IPS-18c (cell line): ENCODE data around the gene MAPKBP1.

ENCODE experiments used
- H3K4me3 ChIP-seq: 2 replicates; pipeline ENCODE4 v1.7.0; 2013; ENCODE audit warnings: low read depth, mild to moderate bottlenecking, low read length, moderate library complexity; ENCODE audit not compliant: insufficient read depth
- H3K9me3 ChIP-seq: one replicate; pipeline ENCODE4 v1.6.1; 2013; ENCODE audit warnings: mild to moderate bottlenecking, low read length, moderate library complexity; ENCODE audit not compliant: control insufficient read depth, insufficient read depth

Gene MAPKBP1

DNA sequence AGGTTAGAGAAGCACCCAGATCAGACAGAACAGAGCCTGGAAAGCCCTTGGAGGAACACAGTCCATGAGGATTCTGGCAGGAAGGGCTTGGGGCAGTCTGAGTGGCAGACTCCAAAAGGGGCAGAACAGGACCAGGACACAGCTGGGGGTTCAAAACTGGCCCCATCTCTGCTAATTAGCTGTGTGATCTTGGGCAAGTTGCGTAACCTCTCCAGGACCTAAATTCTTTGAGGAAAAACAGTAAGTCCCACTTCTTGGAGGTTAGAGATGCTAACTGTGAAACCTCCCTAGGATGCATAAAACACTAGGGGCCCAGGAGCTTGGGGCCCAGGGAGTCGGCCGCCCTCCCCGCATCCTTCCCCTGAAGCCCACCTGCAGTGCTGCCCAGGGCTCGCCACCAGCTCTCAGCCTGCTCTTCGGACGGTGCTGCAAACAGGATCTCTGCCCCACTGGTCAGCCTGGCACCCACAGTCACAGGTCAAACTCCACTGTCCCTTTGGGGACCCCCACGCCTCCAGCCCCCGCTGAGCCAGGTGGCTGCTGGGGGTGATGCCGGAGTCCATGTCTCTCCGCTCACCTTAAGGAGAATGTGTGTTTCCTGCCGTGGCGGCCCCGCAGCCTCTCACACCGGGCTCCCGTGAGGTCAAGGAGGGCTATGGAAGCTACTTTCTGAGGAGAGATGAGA lies 76.3 kb downstream of the MAPKBP1 start:
- Histone ChIP-seq H3K4me3 (no peak overlapping the region), H3K9me3 (peaks cover 2% of the 10 kb centered on the region)

DNA sequence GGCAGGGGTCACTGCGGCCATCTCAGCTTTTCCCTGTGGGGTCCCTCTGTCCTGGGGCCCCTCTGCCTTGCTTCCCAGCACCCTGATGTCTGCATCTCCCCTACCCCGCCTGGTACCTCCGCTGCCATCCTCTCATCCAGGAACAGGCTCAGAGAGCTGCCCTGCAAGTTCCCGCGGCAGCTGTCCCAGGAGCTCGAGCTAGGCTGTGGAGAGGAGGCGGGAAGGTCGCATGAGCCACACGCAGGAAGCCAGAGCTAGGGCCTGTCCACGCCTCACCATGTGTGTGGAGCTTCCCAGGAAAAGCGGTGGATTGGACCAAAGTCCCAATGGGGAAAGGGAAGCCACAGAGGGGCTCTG lies 76.9 kb downstream of the MAPKBP1 start:
- Histone ChIP-seq H3K9me3 (peaks cover 2% of the 10 kb centered on the region), H3K4me3 (no peak overlapping the region)

- peaks cover 2% of the 10 kb centered on the region for H3K9me3 ChIP-seq
Measured at GRCh38 chr15:41851755-41852370, 77.6 kb downstream of the MAPKBP1 start.

GRCh38 chr15:41852736-41853590 lies 78.7 kb downstream of the MAPKBP1 start:
- Histone ChIP-seq H3K9me3 (peaks cover 2% of the 10 kb centered on the region), H3K4me3 (no peak overlapping the region)

More at GRCh38 chr15:41851755-41852370, 77.6 kb downstream of the MAPKBP1 start:
- H3K4me3 ChIP-seq = no peak overlapping the region

DNA sequence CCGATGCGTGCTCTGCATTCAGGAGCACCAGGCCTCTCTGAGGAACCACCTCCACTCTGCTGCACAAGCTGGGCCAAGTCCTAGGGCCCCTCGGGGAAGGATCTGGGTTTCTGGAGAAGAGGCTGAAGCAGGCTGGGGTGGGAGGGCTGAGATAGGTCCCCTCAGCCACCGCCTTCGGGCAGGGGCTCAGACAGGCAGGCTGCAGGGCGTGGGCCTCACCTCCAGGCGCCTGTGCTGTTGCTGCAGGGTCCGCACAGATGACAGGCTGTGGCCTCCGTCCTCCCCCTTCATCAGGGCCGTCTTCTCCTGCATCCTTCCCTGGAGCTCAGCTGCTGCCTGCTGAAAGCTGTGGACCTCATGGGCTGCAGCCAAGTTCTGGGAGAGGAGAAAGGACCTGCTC lies 79.5 kb downstream of the MAPKBP1 start:
- Histone ChIP-seq H3K9me3 (peaks cover 2% of the 10 kb centered on the region), H3K4me3 (no peak overlapping the region)

- H3K9me3 ChIP-seq = peaks cover 2% of the 10 kb centered on the region
- H3K4me3 ChIP-seq = no peak overlapping the region
Measured at GRCh38 chr15:41854443-41854842, 80.2 kb downstream of the MAPKBP1 start.

DNA sequence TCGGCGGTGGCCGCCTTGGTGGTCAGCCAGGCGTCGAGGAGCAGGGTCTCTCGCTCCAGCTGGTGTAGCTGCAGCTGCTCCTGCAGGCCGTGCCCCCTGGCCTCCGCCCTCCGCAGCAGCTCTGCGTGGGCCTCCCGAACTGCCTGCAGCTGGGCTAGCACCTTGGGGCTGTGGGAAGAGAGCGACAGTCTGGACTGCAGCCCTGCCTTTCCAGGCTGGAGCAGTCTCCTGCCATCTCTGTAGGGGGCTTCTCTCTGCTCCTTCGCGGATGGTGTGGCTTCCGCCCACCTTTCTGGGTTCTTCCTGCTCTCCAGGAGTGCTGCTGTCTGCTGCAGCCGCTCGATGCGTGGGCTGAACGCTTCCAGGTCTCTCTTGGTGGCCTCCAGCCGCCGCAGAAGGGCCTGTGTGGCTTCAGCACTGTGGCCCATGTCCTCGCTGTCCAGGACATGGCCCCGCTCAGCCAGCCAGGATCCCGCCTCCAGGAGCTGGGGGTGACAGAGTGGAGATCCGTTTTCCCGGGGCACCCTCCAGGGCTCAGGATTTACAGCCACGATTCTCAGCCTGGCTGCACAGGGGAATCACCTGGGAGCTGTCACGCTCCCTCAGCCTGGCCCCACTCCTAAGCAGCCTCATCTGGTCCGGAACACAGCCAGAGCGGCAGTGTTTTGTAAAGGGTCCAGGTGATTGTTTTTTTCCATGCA lies 81.1 kb downstream of the MAPKBP1 start:
- peaks cover 2% of the 10 kb centered on the region for H3K9me3 ChIP-seq
- no peak overlapping the region for H3K4me3 ChIP-seq

DNA sequence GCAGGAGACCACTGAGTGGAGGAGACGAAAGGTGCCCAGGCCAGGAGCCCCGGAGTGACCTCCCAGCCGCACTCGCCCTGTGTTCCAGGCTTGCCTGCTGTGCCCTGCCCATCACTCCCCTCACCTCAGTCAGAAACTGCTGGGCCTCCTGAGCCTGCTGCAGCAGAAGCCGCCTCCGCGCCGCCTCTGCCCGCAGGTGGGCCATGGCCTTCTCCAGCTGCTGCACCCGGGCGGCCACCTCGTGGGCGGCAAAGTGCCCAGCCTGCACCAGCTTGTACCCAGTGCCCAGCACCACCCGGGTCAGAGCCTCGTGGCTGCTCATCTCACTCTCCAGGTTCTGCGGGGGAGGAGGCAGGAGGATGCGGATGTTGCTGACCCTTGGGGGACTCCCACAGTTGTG lies 82.0 kb downstream of the MAPKBP1 start:
- peaks cover 2% of the 10 kb centered on the region for H3K9me3 ChIP-seq
- no peak overlapping the region for H3K4me3 ChIP-seq

DNA sequence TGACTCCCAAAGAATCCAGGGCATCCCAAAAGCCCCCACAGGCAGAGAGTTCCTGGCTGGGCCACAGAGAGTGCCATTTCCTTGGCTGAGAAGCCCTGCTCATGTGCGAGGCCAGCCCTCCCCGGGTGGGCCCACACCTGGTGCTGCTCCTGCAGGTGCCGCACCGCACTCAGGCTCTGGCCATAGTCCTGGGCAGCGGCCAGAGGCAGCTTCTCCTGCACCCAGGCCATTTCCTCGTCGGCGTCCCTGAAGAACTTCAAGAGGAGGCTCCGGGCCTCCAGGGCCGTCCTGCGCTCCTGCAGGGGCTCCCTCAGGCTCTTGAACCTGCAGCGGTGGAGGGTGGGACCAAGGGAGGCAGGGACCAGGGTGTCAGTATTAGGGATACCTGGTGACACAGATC lies 82.4 kb downstream of the MAPKBP1 start:
- peaks cover 2% of the 10 kb centered on the region for H3K9me3 ChIP-seq
- H3K4me3 ChIP-seq = no peak overlapping the region

DNA sequence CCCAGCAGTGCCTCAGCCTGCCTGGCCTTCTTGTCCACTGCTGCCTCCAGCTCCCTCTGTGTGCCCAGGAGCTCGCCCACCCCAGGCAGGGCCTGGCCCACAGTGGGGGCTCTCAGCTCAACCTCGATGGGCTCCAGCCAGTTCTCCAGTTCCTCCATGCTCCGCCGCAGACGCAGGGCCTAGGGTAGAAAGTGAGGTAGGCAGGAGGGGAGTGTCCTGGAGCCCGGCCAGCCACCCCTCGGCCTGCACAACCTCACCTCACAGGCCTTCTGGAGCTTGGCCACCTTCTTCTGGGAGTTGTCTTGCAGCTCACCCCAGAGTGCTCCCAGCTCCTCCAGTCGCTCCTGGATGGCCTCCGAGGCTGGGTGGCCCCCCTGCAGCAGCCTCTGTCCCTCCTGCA lies 83.0 kb downstream of the MAPKBP1 start:
- Histone ChIP-seq H3K4me3 (no peak overlapping the region), H3K9me3 (peaks cover 2% of the 10 kb centered on the region)

DNA sequence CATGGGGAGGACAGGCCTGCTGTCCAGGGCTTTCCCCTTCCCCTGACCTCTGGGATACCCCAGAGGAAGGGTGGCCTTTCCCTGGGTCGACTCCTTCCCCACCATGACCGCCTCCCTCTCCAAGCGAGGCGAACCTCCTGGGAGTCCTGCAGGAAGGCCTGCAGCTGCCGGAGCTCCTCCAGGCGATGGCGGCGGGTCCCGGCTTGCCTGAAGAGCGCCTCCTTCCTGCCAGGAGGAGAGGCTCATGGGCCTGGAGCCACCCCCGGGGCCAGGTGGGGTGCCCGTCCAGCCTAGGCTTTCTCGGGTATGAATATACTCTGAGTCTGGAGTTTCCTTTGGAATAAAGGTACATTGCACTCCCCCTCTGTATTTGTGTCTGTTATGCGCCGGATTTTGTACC lies 84.5 kb downstream of the MAPKBP1 start:
- H3K9me3 ChIP-seq = peaks cover 2% of the 10 kb centered on the region
- H3K4me3 ChIP-seq = no peak overlapping the region

DNA sequence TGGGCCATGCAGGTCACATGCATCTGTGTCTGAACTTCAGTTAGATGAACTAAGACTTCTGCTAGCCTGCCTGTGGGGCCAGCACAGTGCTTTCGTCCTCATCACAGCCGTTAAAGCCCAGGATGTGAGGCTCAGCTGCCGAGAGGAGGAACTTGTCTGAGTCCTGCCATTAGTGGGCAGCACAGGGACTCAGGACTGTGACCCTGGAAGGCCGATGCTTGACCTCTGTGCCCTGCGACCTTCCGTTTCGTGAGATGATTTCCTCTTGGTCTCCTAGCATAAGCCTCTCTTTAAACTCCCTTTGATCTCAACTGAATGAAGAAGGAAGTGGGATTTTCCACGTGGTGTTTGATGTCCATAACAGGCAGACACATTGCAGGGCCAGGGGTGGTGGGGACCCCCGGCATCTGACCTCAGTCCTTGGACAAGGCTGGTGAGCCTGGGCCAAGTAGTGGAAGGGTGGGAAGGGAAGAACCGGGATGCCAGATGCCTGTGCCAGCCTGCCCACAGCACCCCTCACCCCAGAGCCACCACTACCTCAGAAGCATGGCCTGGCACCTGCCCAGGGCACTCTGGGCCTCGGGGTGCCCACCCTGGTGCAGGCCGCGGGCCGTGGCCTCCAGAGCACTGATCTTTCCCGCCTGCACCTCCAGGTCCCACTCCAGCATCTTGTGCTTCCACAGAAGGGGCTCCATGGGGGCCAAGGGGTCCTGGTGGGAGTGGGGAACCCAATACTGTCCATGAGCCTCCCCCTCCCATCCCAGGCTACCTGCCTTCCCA lies 86.0 kb downstream of the MAPKBP1 start:
- Histone ChIP-seq H3K9me3 (peaks cover 1% of the 10 kb centered on the region), H3K4me3 (no peak overlapping the region)

GRCh38 chr15:41861736-41862356 lies 87.6 kb downstream of the MAPKBP1 start:
- Histone ChIP-seq H3K4me3 (no peak overlapping the region), H3K9me3 (peaks cover 2% of the 10 kb centered on the region)

GRCh38 chr15:41862515-41863116 lies 88.3 kb downstream of the MAPKBP1 start:
- no peak overlapping the region for H3K4me3 ChIP-seq
- peaks cover 2% of the 10 kb centered on the region for H3K9me3 ChIP-seq

GRCh38 chr15:41865490-41866055 lies 91.3 kb downstream of the MAPKBP1 start:
- Histone ChIP-seq H3K4me3 (no peak overlapping the region), H3K9me3 (peaks cover 2% of the 10 kb centered on the region)

- Histone ChIP-seq H3K9me3 (peaks cover 2% of the 10 kb centered on the region), H3K4me3 (no peak overlapping the region)
Measured at GRCh38 chr15:41866263-41866703, 92.0 kb downstream of the MAPKBP1 start.
